HG02623 (cell line): ENCODE data around the gene EHD2.
"Not testable (repeated sequence)": the region's sequence is repeated elsewhere in the genome, so short reads cannot be mapped to it uniquely, and the experiment has no call there.

Experiments used
- ATAC-seq: cut with Tn5 transposase; IDR thresholded peaks from one replicate; pipeline ENCODE4 v1.9.1; 2021; ENCODE audit warnings: moderate library complexity; ENCODE audit not compliant: unreplicated experiment

EHD2 gene

DNA sequence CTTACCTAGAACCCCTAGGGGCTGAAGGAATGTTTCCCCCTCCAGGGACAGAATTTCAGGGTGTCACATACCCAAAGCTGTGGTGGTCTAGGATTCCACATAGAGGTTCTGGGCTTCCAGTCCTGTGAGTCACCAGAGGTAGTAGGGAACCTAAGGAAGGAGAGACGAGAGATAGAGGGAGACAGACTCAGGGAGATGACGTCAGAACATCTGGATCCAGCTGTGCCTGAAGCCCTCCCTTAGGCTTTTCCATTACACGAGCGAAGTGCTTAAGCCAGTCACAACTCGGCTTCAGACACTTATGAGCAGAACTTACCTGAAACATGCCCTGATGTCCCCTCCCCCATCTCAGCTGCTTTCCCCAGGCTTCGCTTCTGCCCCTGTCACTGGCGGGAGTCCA lies 53.4 kb downstream of the EHD2 start:
- no peak for ATAC-seq

DNA sequence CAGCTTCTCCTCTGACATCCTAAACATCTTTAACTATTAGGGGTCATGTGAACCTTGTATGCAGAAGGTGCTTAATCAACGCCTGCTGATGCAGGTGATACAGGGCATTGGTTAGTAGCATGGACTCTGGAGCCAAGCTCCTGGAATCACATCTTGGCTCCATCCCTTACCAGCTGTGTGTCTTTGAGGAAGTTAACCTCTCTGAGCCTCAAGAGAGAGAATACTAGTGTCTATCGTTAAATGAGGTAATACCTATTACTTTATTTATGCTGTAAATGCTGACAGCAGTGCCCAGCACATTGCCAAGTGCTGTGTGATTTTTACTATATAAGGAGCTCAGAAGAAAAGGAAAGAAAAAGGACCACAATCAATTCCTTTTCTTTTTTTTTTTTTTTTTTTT lies 54.1 kb downstream of the EHD2 start:
- no peak for ATAC-seq

DNA sequence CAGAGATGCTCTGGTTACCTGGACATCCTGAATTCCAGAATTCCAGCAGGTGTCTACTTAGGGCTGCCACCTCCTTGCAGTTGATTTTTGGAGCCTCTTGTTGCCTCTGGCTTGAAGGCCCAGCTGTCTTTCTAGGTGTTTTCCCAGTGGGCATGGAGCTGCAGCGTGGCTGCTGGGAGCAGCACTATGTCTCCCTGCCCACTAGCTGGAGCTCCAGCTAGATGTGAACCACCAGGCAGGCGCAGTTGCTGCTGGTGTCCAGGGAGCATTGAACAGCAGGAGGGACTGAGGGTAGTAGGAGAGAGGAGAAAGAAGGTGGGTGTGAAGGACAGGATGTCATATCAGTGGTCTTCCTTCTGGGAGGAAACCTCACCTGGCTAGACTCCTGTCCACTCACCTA lies 55.4 kb downstream of the EHD2 start:
- ATAC-seq = no peak

DNA sequence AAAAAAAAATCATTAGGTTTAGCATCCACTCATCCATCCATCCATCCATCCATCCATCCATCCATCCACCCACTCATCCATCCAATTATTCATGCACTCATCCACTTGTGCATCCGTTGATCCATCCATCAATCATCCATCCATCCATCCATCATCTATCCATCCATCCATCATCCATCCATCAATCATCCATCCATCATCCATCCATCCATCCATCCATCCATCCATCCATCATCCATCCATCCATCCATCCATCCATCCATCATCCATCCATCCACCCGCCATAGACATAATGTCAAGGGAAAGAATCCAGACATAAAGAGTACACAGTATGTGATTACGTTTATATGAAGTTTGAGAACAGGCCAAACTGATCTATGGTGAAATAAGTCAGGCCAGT lies 56.3 kb downstream of the EHD2 start:
- ATAC-seq = no peak

DNA sequence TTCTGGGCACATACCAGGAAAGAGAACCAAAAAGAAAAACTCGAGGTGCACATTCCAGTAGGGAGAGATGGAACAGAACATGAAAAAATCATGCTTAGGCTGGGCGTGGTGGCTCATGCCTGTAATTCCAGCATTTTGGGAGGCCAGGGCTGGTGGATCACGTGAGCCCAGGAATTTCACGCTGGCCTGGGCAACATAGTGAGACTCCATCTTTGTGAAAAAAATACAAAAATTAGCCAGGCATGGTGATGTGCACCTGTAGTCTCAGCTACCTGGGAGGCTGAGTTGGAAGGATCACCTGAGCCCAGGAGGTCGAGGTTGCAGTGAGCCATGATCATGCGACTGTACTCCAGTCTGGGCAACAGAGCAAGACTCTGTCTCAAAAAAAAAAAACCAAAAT lies 58.1 kb downstream of the EHD2 start:
- ATAC-seq = not testable (repeated sequence)

DNA sequence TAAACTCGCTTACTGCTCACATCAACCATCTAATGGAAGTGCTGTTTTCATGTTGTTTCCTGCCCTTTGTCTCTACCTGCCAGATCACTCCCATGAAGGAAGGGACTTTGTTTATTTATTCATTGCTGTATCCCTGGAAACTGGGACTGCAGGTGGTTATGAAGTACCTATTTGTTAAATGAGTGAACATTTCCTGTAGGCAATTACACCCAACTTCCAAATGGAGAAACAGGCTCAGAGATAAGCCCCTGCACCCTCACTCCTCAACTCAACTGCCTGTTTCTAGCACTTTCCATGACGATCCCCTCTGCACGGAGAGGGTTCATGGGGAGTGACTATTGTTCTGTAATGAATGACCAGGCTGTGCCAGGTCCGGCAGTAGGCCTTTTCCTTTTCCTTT lies 63.3 kb downstream of the EHD2 start:
- ATAC-seq = no peak

DNA sequence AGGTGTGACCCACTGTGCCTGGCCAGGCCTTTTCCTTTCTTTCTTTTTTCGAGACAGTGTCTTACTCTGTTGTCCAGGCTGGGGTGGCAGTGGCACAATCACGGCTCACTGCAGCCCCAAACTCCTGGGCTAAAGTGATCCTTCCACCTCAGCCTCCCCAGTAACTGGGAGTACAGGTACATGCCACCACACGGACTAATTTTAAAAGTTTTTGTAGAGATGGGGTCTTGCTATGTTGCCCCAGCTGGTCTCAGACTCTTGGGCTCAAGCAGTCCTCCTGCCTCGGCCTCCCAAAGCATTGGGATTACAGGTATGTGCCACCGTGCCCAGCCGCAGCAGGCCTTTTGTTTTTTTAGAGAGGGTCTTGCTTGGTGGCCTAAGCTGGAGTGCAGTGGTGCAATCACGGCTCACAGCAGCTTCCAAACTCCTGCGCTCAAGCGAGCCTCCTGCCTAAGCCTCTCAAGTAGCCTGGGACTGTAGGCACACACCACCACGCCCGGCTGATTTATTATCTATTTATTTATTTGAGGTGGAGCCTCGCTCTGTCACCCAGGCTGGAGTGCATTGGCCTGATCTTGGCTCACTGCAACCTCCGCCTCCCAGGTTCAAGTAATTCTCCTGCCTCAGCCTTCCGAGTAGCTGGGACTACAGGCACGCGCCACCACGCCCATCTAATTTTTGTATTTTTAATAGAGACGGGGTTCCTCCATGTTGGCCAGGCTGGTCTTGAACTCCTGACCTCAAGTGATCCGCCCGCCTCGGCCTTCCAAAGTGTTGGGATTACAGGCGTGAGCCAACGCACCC lies 64.2 kb downstream of the EHD2 start:
- ATAC-seq = not testable (repeated sequence)

DNA sequence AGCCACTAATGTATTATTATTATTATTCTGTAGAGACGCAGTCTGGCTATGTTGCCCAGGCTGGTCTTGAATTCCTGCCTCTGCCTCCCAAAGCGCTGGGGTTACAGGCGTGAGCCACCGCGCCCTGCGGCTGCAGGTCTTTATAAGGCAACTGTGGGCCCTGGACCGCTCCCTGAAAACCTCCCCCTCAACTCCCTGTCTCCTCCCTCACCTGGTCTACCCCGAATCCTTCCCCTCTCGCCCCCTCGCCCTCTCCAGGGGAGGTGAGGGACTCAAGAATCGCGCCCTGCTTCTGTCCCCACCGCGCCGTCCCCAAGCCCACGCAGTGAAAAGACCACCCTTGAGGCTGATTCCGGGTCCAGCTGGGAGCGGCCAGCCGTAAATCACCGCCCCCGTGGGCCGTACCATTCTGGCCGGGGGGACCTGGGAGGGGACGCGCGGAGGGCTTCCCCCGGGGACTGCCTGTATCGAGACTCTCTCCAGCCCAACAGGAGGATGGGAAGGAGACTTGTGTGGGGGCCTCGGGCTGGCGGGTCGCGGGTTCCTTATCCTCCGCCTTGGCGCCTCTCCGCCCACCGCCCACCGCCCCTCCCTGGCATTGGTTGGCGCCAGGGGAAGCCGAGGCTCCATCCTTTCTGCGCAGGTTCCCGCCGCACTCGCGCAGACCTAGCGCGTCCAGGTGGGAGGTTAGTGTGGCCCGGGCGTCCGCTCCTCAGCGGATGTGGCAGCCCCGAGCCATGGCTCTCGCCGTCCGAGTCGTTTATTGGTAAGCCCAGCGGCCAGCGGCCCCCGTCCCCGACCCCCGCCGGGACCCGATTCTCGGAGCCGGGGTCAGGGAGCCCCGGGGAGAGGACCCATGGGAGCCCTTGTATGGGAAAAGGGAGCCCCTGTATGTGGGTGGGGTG lies 65.1 kb downstream of the EHD2 start, which contains the start of gene SELENOW:
SELENOW (plus strand) TSS at position 655 of the 905 bp plus-strand sequence; CDS start at position 738, 83 bp downstream.
- ATAC-seq = peak; percentile 83

DNA sequence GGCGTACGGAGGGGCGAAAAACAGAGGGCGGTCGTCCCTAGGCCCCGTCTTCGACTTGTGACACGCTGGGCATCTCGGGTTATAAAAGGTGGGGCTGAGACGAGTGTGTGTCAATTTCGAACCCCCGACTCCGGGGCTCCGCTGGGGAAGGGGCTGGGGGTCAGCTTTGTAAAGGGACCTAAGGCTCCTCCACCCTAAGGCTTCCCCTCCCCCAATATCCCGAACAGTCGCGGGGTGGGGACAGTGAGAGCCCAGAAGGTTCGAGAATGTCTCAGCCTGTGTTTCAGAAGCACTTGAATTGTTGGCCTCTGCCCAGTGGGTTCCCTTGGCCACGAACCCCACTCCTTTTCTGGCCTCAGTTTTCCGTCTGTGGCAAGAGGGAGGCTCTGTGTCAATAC lies 65.7 kb downstream of the EHD2 start:
- no peak for ATAC-seq

DNA sequence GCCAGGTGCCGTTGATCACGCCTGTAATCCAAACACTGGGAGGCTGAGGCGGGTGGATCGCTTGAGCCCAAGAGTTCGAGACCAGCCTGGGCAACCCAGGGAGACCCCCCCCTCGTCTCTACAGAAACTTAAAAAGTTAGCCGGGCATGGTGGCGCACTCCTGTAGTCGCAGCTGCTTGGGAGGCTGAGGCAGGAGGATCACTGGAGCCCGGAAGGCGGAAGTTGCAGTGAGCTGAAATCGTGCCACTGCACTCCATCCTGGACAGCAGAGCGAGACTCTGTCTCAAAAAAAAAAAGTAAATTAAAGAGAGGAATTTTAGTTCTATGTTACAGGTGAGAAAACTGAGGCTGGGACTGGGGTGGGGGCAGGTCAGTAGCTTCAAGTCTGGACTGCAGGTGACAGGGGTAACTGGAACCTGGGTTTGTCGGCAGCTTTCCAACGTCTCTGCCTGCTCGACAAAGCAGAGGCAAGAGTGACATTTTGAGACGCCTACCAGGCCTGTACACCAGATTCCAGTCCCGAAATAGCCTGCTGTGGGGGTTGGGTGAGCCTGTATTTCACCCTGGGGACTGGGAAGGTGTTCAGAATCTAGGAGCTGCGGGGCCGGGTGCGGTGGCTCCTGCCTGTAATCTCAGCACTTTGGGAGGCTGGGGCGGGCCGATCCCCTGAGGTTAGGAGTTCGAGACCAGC lies 66.4 kb downstream of the EHD2 start:
- ATAC-seq = no peak

DNA sequence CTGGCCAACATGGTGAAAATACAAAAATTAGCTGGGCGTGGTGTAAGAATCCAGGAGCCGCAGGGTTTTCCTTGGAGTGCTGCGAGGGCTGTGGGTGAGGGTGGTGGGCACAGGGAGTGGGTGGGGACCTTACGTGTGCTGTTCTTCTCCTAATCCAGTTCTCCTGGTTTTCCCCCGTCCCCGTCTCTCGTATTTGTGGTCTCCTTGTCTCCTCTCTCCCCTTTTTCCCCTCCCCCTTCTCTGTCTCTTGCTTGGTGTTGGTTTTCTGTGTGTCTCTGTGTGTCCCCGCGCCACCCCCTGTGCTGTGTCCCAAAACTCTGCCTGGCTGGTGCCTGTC lies 67.0 kb downstream of the EHD2 start:
- ATAC-seq = no peak

DNA sequence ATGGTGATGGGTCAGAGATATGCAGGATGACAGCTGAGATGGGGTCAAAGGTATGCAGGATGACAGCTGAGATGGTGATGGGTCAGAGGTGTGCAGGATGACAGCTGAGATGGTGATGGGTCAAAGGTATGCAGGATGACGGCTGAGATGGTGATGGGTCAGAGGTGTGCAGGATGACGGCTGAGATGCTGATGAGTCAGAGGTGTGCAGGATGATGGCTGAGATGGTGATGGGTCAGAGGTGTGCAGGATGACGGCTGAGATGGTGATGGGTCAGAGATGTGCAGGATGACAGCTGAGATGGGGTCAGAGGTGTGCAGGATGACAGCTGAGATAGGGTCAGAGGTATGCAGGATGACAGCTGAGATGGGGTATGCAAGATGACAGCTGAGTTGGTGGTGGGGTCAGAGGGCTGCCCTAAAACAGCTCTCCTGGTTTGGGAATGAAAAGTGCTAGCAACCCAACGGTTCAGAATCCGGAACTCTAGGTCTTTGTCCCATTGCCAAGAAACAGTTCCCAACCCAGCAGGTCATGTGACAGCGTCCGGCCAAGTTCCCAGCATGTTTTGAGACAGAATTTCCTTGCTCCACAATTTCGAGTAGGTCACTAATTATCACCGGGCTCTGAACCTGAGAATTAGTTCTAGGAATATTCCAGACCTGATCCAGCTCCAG lies 68.5 kb downstream of the EHD2 start:
- no peak for ATAC-seq

DNA sequence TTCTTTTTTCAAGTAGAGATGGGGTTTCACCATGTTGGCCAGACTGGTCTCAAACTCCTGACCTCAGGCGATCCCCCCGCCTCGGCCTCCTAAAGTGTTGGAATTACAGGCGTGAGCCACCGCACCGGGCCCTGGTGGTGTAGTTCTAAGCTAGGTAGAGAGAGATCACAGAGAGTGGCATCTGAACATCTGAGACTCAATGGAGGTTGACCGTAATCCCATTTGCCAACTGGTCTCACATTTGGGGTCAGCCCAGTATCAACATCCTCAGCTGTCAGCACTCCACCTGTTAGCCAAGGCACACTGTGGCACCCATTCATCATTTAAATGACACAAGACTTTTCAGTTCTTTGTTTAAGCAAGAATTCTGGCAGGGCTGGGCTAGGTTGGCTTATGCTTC lies 73.3 kb downstream of the EHD2 start:
- no peak for ATAC-seq

DNA sequence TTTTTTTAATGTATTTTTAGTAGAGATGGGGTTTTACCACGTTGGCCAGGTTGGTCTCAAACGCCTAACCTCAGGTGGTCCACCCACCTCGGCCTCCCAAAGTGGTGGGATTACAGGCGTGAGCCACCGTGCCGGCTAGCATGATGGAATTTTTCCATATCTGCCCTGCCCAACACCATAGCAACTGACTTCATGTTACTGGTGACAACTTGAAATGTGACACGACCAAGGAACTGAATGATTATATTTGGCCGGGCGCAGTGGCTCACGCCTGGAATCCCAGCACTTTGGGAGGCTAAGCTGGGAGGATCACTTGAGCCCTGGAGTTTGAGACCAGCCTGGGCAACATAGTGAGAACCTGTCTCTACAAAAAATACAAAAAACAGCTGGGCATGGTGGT lies 74.1 kb downstream of the EHD2 start:
- ATAC-seq = not testable (repeated sequence)

DNA sequence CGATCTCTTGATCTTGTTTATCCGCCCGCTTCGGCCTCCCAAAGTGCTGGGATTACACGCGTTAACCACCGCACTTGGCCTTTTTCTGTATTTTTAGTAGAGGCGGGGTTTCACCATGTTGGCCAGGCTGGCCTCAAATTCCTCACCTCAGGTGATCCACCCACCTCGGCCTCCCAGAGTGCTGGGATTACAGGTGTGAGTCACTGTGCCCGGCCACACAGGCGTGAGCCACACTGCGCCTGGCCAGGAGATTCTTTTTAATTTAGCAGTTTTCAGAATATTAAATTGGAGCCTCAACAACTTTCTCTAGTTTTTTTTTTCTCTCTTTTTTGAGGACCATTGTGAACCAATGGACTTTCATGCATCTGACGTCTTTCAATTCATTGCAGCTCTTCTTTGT lies 76.6 kb downstream of the EHD2 start:
- ATAC-seq = not testable (repeated sequence)

DNA sequence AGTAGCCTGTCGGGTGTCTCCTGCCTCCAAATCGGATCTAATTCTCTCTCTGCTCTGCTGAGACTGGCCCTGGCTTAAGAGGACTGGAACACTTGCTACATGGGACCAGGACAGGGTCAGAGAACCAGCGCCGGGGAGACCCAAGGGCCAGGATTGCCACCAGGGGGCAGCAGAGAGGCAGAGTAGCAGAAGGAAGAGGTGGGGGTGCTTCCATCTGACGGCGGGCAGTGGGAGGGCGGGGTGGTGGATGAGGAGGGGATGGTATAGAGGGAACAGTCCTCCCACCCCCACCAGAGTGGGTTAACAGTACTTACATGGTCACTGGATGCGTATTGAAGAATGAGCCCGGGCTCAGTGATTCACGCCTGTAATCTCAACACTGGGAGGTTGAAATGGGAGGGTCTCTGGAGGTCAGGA lies 77.2 kb downstream of the EHD2 start:
- ATAC-seq = no peak

DNA sequence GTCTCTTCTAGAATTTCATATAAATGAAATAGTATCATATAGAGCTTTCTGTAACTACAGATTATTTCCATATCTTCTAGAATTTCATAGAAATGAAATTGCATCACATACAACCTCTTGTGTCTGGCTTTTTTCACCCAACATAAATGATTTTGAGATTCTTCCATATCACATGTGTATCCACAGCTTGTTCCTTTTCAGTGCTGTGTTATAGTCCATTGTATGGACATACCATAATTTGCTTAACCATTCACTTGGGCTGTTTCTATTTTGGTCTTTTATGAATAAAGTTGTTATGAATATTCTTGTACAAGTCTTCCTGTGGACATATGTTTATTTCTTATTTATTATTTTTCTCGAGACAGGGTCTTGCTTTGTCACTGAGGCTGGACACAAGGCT lies 79.4 kb downstream of the EHD2 start:
- ATAC-seq = no peak
